Activated CD8-positive, alpha-beta memory T cell treated with anti-CD3 and anti-CD28 coated beads, Interleukin-2, amount 50 U/mL, for 4 hours (primary cell): ENCODE data around the gene SARDH.
"Not testable (repeated sequence)": the region's sequence is repeated elsewhere in the genome, so short reads cannot be mapped to it uniquely, and the experiment has no call there.

Experiments used
- DNase-seq: peaks from one replicate; pipeline ENCODE4 v3.0.0-alpha.2; 2020

The SARDH gene

DNA sequence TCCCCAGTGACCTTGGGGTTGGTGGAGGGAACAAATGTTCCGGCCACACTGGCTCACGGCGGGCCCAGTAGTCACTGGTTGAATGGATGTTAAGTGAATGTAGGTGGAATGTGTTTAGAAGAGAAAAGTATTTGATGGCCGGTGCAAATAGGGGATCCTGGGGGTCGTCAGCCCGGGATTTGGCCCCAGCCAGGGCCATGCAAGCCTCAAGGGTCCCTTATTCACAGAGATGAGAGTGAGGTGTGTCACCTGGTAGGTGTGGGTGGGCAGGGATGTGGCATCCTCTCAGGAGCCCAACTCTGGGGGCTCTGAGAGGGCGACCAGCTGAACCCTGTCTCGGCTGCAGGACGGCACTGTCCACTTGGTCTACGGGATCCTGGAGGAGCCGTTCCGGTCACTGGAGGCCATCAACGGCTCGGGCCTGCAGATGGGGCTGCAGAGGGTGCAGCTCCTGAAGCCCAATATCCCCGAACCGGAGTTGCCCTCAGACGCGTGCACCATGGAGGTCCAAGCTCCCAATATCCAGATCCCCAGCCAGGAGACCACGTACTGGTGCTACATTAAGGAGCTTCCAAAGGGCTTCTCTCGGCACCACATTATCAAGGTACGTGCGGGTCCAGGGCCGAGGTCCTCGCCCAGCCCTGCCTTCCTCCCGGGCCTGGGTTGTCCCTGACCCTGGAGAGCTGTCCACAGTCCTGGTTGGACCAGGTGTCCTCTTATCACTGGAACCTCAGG is 96.1 kb downstream of the SARDH start:
- no peak for DNase-seq

DNA sequence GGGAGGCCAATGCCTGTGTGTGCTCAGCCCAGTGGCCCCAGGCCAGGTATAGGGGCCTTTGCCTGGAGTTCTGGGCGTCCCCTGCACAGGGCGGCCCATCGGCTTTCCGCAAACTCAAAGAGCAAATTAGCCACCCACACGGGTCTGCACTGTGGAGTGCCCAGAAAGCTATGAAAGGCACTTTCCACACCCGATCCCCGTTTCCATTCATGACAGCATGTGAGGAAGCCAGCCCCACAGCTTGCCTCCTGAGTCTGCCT is 96.8 kb downstream of the SARDH start:
- DNase-seq, result no peak

DNA sequence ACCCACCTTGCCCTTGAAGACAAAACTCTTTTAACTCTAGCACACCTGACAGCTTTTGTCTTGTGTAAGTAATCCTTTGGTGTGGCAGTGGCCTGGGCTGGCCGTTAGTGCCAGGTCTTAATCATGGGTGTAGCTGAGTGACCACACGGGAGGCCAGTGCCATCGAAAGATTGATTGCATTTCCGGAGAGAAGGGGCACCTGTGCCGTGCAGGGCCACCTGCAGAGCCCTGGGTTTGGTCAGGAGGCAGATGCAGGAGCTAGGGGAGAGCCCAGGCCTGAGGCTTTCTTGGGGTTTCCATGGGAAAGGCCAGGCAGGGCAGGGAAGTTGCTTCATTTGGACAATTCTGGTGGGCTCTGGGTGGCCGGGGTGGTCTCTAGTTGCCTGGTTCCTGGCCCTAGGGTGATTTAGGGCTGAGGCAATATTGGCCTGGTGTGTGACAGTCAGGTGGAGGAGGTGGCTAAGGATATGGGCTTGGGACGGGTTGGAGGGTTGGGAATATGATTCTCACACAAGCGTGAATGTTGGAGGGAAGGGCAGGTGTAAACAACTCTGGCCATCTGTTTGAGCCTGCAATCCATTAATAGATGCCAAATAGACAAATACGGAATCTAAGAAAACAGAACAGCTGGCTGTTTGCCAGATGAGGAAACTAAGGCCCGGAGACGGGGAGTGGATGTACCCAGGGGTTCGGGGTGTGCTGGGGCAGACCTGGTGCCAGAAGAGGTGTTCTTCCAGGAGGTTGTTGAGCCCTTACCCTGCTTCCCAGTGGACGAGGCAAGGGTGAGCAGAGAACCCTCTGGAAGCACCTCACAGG is 97.4 kb downstream of the SARDH start:
- DNase-seq, result no peak

DNA sequence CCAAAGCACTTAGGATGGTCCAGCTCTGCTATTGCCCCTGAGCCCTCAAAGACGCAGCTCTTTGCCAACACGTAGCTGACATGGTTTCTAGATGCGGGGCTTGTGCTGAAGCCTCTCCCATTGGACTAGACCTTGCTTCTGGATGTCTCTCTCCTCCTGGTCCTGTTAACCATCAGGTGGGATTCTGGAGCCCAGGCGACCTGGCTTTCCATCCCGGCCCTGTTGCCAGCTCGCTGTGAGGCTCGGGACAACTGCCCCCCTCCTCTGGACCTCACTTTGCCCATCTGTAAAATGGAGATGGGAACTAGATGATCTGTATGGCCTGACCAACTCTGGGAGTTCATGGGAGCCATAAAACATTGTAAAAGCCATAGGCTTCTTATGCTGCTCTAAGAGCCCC is 98.0 kb downstream of the SARDH start:
- DNase-seq, result no peak

DNA sequence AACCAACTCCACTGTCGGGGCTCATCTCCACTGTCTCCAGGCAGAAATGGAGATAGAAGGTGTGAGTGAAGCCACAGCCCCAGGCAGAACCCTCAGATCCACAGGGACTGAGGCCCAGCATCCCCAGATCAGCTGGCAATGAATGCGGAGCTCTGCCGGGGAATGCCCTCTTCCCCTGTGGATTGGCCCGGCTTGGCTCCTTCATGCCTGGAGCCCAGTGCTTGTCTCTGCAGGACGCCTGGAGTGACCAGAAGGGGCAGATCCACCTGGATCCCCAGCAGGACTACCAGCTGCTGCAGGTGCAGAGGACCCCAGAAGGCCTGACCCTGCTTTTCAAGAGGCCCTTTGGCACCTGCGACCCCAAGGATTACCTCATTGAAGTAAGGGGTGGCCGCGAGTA is 98.5 kb downstream of the SARDH start:
- DNase-seq, result no peak

DNA sequence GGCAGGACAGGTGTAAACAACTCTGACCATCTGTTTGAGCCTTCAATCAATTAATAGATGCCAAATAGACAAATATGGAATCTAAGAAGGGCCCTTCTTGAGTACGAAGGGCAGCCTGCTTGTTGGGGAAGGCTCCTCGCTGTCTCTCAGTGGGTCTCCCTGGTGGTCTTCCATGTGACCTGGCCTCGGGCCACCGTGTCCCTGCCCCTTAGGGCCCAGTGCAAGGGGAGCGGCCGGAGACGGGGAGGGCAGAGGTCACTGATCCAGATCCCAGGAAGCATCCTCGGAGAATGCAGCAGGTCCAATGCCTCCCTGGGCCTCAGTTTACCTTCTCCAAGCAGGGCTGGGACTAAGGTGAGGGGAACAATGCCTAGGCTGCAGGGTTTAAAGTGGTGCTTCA is 99.4 kb downstream of the SARDH start:
- DNase-seq, result no peak

DNA sequence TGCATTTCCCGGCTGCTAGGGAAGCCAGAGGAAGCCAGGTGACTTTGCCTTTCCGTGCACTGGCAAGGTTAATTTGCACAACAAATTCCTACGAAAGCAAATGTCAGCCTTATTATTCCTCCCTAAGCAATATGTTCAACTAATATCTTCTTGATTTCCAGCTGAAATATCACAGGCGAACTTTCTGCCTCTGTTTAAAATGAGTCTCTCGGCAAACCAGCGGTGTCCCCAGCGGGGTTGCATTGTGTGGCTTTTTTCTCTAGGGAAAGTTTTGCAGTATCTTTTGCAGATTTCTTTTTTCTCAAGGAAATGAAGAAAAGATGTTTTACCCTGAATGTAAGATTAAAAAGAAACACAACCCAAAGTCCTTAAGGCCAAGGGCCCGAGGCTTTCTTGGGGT is 100.1 kb downstream of the SARDH start:
- DNase-seq, result no peak

DNA sequence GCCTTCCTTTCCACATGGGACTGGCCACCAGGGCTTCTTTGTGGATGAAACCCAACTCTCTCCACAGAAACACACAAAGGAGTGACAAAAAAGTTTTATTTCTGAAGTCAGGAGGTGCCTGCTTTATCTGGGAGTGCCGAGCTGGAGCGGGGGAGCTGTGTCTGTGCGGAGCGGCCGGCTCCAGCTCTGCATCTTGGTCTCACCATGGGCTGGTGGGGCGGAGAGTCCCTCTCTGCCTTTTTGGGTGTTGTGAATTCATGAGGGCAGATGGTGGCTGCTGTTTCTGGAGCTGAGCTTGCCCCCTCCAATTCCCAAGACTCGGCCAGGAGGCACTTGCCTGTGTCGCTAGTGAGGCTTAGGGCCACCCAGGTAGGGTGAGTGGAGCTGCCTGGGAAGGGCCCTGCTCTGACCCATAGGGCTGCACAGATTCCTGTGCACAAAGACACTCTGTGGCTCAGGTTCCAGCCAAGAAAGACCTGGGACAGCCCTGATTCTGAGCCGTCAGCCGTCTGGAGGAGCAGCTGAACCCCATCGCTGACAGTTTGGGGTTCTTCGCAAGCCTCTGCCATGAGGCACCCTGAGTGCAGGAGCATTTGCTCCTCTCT is 100.6 kb downstream of the SARDH start:
- no peak for DNase-seq

DNA sequence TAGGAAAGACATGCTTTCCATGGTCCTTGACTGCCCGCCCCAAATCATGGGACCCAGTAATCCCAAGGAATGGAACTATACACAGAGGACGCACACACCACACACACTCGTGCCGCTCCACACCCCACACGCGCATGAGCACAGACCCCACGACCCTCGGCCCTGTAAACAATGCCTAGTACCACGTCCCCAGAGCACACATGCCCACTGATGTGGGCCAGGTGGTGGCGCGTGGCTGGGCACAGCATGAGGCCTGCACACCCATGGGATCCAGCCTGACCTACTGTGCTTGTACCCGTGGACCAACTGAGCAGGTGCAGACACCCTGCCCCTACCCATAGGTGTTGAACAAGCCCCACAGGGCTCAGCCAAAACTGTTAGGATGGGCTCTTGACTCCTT is 101.2 kb downstream of the SARDH start:
- no peak for DNase-seq

DNA sequence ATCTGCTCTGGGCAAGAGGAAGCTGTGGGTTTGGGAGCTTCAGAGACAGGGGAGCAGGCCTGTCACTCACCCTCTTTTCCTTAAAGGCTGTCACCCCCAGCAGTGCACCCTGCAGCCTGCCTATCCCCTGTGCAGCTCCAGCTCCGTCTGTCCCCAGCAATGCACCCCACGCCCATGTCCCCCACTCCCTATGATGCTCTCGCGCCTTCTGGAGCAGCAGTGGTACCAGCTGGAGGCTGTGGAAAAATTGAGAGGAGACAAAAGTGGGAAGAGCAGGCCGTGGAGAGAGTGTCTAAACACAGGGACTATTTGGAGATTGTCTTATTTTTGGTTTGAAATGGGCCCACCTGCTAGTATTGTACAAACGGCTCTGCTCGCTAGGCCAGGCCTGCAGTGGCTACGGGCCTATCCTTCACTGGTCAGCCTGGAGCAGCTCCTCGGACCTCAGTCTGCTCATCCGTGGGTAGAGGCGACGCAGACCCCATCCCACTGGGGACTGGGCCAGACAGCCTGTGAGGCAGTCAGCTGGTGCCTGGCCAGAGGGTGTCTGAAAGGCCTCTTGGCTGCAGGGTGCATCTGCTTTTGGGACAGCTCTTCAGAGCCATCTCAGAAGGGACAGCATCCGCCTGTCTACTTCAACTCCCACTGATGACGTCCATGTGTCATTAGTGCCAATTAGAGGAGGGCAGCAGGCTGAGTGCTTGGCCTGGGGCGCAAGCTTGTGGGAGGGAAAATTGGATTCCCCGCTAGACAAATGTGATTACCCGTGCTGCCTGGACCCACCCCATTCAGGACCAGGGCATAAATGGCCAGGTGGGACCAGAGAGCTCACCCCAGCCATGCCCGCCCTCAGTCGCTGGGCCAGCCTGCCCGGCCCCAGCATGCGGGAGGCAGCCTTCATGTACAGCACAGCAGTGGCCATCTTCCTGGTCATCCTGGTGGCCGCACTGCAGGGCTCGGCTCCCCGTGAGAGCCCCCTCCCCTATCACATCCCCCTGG is 102.3 kb downstream of the SARDH start, which contains the start of gene DBH:
Gene DBH (plus strand): TSS at position 831 of the 999 bp plus-strand sequence. CDS start 9 bp downstream, at position 840.
- no peak for DNase-seq

DNA sequence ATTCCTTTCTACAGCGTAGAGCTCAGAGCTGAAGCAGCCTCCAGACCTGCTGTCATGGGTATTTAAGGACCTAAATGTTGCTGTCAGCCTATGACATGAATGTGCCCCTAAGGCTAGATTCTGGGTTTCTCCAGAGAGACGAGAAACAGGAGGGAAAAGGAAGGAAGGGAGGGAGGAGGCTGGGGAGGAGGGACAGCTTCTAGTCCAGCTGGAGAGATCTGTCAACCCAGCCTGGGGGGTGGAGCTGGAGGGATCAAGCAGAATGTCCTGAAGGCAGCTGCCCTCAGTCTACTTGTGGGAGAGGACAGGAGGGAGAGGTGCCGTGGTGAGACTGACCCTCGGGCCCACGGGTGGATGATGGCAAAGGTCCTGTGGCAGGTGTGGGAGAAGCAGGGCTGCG is 103.1 kb downstream of the SARDH start:
- DNase-seq, result no peak

DNA sequence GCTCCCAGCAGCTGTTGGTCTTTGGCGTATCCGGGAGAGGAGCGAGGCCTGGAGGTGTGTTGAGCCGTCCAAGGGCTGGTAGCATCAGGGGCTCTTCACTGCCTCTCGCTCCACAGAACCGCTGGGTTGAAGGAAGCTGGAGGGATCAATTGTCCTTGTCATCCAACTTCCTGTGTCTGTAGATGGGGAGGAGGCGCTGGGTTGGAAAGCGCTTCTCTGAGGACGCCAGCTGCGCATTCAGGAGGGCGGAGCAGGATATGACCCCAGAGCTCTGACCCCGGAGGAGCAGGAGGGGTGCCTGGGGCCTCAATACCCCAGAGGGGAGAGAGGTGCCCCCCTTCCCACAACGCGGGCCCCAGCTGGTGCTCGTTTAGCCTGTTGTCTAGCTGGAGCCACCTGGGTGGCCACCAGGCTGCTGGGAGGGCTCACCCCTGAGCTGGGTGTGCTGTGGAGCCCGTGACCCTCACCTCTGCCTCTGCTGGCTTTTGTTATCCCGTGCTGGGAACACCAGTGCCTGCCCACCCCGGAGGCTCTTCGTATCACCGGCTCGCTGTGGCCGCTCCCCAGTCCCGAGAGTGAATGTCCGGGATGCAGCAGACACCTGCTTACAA is 104.0 kb downstream of the SARDH start:
- no peak for DNase-seq

DNA sequence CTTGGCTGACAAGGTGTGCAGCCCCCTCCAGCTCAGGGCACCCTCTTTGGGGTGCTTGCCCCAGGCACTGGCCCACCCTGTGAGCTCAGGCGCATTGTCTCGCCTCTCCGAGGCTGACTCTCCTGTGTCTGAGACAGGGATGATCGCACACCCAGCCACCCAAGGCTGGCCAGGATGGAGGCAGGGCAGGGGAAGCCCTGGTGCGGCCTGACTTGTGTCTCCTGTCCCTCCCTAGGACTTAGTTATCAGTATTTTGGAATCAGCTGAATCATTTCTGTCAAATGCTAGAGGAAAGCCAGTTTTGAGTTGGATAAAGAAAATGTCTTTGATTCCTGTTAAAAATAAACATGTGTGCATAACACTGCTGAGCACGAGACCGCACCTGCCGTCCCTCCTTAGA is 104.5 kb downstream of the SARDH start:
- DNase-seq, result no peak

DNA sequence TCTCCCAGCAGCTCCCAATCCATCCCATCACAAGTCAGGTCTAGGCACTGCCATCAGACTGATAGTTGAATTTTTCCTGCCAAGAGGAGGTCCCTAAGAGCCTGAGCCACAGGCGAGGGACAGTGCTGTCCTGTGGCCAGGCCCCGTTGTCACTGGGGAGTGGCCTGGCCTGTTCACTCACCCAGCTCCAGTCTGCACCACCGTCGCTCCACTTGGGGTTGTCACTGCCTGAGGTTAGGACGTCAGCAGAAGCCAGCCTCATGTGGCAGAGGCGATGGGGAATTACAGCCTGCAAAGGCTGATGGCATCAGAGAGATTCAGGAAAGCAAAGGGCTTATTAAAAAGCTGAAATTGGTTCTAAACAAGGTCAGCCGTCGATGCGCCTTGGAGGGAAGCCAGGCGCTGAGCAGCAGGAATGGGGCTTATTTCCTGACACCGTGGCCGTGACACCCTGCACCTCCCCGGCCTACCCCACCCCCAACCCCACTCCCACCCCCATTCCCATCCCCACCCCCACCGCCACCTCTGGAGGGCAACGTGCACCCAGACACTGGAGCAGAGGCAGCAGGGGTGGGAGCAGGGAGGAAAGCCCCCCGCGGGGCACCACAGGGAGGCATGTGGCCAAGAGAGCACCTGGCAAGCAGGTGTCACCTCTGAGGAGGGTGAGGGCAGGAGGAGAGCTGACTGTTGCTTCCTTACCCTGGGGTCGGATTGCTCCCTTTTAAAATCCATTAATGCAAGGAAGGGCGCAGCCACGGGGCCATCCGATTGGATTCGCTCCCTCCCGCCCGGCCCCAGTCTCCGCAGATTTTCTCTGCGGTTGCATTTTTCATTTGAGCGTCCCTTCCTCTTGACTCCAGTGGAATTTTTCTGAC is 105.1 kb downstream of the SARDH start:
- no peak for DNase-seq

DNA sequence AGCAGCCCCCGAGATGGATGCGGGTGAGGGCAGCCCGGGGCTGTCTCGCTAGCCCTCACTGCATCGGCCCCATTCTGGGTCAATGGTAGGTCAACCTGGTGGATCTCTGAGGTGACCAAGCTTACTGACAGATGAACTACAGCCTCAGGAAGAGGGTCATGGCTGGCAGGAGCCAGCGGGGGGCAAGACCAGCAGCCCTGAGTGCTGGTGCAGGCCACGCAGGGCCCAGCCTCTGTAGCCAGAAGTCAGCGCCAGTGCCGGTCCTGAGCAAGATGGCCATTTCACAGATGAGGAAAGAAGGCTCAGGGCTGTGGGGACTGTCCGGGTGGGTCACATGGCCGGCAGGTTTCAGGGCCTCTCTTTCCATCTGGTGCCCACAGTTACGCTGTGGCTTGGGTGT is 107.0 kb downstream of the SARDH start:
- no peak for DNase-seq

DNA sequence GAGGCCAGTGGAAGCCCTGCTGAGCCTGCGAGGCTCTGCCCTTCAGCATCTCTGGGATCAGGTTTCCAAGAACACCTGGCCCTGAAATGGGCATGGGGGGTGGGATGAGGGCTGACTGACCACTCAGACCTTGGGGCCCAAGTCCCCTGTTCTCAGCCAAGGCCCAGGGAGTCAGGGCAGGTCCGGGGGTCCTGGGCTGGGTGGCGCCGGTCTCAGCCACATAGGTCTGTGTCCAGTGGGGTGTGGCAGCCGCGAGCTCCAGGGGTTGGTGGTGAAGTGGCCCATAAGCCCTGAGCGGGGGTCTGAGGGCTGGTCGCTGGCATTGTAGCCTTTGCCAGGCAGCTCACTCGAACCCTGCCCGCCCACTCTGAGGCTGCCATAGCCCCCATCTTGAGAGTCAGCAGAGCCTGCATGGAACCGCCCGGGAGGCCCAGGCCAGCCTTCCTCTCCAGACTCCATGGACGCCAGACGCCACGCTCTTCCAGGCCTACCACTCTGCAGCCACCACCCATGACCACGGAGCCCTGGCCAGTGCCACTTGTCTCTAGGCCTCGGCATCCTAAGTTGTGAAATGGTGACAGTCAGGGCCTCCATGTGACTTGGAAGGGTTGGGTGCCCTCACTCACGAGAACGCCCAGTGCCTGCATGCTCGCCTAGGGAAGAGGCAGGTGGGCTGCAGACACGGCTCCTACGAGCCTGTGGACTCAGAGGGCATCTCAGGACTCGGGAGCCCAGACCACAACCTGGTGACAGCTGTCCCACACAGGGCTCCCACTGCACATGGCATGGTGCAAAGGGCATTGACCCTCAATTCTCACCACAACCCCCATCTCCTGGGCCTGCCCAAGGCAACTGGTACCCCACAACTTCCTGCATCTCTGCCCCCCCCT is 108.7 kb downstream of the SARDH start:
- no peak for DNase-seq

DNA sequence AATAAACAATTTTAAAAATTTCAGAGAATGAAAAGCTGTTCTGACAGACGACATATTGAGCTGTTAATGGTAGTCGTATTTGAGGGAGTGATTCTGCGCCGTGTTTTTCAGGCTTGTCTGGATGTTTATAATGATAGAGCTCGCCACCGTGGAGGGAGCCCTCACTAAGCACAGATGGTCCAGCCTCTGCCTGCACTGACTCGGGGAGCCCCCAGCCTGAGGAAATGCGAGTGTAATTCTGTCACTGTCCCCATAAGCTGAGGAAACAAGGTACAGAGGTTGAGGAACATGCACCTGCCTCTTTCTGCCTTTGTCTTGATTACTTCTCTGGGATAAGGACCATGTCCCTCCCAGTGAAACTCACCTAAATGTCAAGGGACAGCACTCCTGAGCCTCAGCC is 109.4 kb downstream of the SARDH start:
- no peak for DNase-seq

DNA sequence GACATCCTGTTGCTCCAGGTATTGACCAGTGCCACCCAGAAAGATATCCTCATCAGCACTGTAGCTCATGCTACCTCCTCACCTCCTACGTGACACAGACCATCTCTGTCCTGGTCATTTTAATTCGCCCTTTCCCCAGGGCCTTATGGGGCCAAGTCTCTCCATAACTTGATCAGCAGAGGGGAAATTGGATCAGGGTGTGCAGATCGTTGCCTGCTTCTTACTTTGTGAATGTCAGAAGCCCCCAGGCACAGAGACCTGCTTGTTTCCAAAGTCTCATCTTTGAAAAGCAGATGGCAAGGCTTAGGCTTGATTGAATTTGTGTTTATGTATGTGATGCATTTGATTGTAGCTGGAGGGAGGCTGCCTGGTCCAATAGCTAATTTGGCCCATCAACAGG is 110.8 kb downstream of the SARDH start:
- DNase-seq, result no peak

DNA sequence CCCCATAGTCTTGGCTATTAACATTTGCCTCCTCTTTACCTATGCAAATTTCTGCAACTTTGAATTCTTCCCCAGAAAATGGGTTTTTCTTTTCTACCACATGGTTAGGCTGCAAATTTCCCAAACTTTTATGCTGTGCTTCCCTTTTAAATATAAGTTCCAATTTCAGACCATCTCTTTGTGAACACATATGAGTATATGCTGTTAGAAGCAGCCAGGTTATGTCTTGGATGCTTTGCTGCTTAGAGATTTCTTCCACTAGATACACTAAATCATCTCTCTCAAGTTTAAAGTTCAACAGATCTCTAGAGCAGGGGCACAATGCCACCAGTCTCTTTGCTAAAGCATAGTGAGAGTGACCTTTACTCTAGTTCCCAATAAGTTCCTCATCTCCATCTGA is 112.1 kb downstream of the SARDH start:
- not testable (repeated sequence) for DNase-seq

DNA sequence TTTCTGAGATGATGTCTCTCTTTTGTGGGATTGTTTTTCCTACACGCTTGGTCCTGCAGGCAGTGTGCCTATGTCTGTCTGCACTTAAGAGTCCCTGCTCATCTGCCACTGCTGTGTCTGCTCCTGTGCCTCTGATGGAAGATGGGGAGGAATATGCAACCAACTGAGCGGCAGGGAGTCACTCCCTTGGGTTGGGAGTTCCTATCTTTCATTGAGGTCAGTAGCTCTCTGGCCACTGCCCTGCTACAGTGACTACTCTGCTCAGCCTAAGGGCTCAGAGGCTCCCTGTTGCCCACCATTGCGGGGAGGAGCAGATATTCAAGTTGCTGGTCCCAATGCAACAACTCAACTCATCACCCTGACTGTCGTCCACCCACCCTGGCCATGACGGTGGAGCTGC is 115.6 kb downstream of the SARDH start:
- no peak for DNase-seq
